Measurements from ENCODE around the gene ENO1. TPM values are rescaled to one million over a fixed set of nuclear protein-coding genes. Genes with fewer than 3 reads are reported as not detected.
"Not testable (repeated sequence)": the region's sequence is repeated elsewhere in the genome, so short reads cannot be mapped to it uniquely, and the experiment has no call there.

The ENO1 gene
- total RNA-seq, 4 donors from 2014 or later, result 355 to 741 (median 478) TPM

GRCh38 chr1:8891401-8891800 is 12.9 kb upstream of the ENO1 start:
- intact Hi-C loops (cut with DNase I), result no loop called here
- 76 to 79% methylated on average over 3 of the region's 3 CpGs for WGBS, 2 donors

GRCh38 chr1:8889925-8890785 is 11.7 kb upstream of the ENO1 start:
- intact Hi-C loops (cut with DNase I), result no loop called here
- DNase-seq, result peak; percentile 93
- 19% methylated on average over 17 to 18 of the region's 18 CpGs for WGBS, 2 donors

More at GRCh38 chr1:8891401-8891800, 12.9 kb upstream of the ENO1 start:
- H3K4me1 ChIP-seq, result peaks cover 11 to 26% of the 10 kb centered on the region in 2 donors
- no peaks in the 10 kb centered on the region for H3K36me3 ChIP-seq
- DNase-seq, result no peak
- TF ChIP-seq POLR2A (IDR thresholded peaks at IDR 0.05), result no peak
- no peak for TF ChIP-seq CTCF (IDR thresholded peaks at IDR 0.05)
- H3K9me3 ChIP-seq, result no peaks in the 10 kb centered on the region
- H3K4me3 ChIP-seq (replicated peaks in 1 of 3), result no peak overlapping the region
- no peaks in the 10 kb centered on the region for H3K27me3 ChIP-seq
- peak overlapping the region in 2 of 3 donors; percentile 89 to 93 for H3K27ac ChIP-seq

GRCh38 chr1:8889103-8889846 is 10.8 kb upstream of the ENO1 start:
- H3K4me3 ChIP-seq (replicated peaks in 1 of 3), result no peak overlapping the region
- H3K36me3 ChIP-seq, result no peaks in the 10 kb centered on the region
- peak overlapping the region; percentile 89 to 93 (median 90) for H3K27ac ChIP-seq
- no peak for DNase-seq
- TF ChIP-seq POLR2A (IDR thresholded peaks at IDR 0.05), result no peak
- TF ChIP-seq CTCF (IDR thresholded peaks at IDR 0.05), result no peak
- WGBS, 2 donors, result 59 to 66% methylated on average over 11 of the region's 11 CpGs
- intact Hi-C loops (cut with DNase I), result no loop called here
- H3K27me3 ChIP-seq, result no peaks in the 10 kb centered on the region
- H3K4me1 ChIP-seq, result peaks cover 11 to 33% of the 10 kb centered on the region in 2 donors
- no peaks in the 10 kb centered on the region for H3K9me3 ChIP-seq

More at GRCh38 chr1:8889925-8890785, 11.7 kb upstream of the ENO1 start:
- H3K4me3 ChIP-seq (replicated peaks in 1 of 3), result no peak overlapping the region
- no peaks in the 10 kb centered on the region for H3K9me3 ChIP-seq
- H3K4me1 ChIP-seq, result peaks cover 11 to 33% of the 10 kb centered on the region in 2 donors
- peak overlapping the region; percentile 89 to 93 (median 90) for H3K27ac ChIP-seq
- no peaks in the 10 kb centered on the region for H3K27me3 ChIP-seq
- TF ChIP-seq POLR2A (IDR thresholded peaks at IDR 0.05) (no peak), CTCF (IDR thresholded peaks at IDR 0.05) (no peak)
- no peaks in the 10 kb centered on the region for H3K36me3 ChIP-seq

DNA sequence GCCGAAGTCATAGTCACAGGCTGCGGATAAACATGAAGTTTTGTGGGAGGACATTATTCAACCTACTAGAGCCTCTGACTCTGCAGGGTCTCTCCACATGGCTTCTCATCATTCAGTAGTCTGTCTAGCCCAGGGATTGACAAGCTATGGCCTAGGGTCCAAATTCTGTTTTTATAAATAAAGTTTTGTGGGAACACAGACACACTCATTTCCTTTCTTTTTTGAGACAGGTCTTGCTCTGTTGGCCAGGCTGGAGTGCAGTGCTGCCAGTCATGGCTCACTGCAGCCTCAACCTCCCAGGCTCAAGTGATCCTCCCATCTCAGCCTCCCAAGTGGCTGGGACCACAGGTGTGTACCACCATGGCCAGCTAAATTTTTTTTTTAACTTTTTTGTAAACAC is 8.1 kb upstream of the ENO1 start:
- H3K4me1 ChIP-seq, result peaks cover 11 to 26% of the 10 kb centered on the region in 2 donors
- TF ChIP-seq CTCF (IDR thresholded peaks at IDR 0.05) (no peak), POLR2A (IDR thresholded peaks at IDR 0.05) (no peak)
- WGBS, 2 donors, result 96 to 97% methylated on average over 2 of the region's 2 CpGs
- H3K36me3 ChIP-seq, result no peaks in the 10 kb centered on the region
- no peaks in the 10 kb centered on the region for H3K9me3 ChIP-seq
- no peak for DNase-seq
- H3K27ac ChIP-seq, result peak overlapping the region in 2 of 3 donors; percentile 17 to 45
- no peak overlapping the region for H3K4me3 ChIP-seq (replicated peaks in 1 of 3)
- intact Hi-C loops (cut with DNase I), result no loop called here
- H3K27me3 ChIP-seq, result no peaks in the 10 kb centered on the region

- WGBS, 2 donors, result 58 to 72% methylated on average over 9 of the region's 9 CpGs
- H3K9me3 ChIP-seq; H3K4me3 ChIP-seq (replicated peaks in 1 of 3); H3K36me3 ChIP-seq; intact Hi-C loops (cut with DNase I); H3K27me3 ChIP-seq: not testable (repeated sequence)
- DNase-seq, result peak; percentile 60 to 70
- H3K27ac ChIP-seq, result peak overlapping the region in 2 of 3 donors; percentile 34 to 45
- H3K4me1 ChIP-seq, result peaks cover 11 to 26% of the 10 kb centered on the region in 2 donors
These were observed 7.6 kb upstream of the ENO1 start for GRCh38 chr1:8886031-8886524.

DNA sequence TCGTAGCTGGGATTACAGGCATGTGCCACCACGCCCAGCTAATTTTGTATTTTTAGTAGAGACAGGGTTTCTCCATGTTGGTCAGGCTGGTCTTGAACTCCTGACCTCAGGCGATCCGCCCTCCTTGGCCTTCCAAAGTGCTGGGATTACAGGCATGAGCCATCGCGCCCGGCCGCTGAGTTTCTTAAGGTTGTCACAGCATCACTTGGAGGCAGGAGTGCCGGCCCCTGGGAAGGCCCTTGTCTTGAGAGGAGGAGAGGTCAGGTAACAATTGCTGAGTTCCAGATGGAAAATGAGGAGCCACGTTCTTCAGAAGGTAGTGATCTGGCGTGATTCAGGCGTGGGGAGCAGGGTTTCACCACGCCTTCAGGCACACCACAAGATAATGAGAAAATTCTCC is 5.6 kb upstream of the ENO1 start:
- H3K36me3 ChIP-seq; H3K27ac ChIP-seq; H3K27me3 ChIP-seq; H3K4me3 ChIP-seq (replicated peaks in 1 of 3); DNase-seq; intact Hi-C loops (cut with DNase I); H3K9me3 ChIP-seq: not testable (repeated sequence)
- H3K4me1 ChIP-seq, result peaks cover 14 to 28% of the 10 kb centered on the region in 2 donors
- WGBS, 2 donors, result 89 to 91% methylated on average over 10 to 13 of the region's 13 CpGs
